ENCODE measurements around the gene CHRM4.
"Not testable (repeated sequence)": the region's sequence is repeated elsewhere in the genome, so short reads cannot be mapped to it uniquely, and the experiment has no call there.

The CHRM4 gene

GRCh38 chr11:46381819-46382645 lies 9.5 kb downstream of the CHRM4 start:
- DNase-seq = no peak

GRCh38 chr11:46381048-46381818 lies 10.3 kb downstream of the CHRM4 start, which contains the start of gene MDK:
TSS of gene MDK (plus strand) at chr11:46381669. CDS start at chr11:46382058, 389 bp downstream.
- no peak for DNase-seq

- DNase-seq = peak; percentile 57
Measured at GRCh38 chr11:46380340-46381047, 11.1 kb downstream of the CHRM4 start.

GRCh38 chr11:46379482-46380293 lies 11.9 kb downstream of the CHRM4 start:
- DNase-seq = not testable (repeated sequence)

- no peak for DNase-seq
Measured at GRCh38 chr11:46378811-46379481, 12.6 kb downstream of the CHRM4 start.

- DNase-seq = no peak
Measured at GRCh38 chr11:46378296-46378695, 13.3 kb downstream of the CHRM4 start.

GRCh38 chr11:46377831-46378230 lies 13.7 kb downstream of the CHRM4 start:
- no peak for DNase-seq

GRCh38 chr11:46377290-46377689 lies 14.3 kb downstream of the CHRM4 start:
- no peak for DNase-seq

GRCh38 chr11:46376258-46377050 lies 15.1 kb downstream of the CHRM4 start:
- DNase-seq = no peak

- no peak for DNase-seq
Measured at GRCh38 chr11:46375392-46376101, 16.0 kb downstream of the CHRM4 start.

- DNase-seq = no peak
Measured at GRCh38 chr11:46374815-46375214, 16.8 kb downstream of the CHRM4 start.

- DNase-seq = no peak
Measured at GRCh38 chr11:46373787-46374740, 17.5 kb downstream of the CHRM4 start.

- DNase-seq = not testable (repeated sequence)
Measured at GRCh38 chr11:46372501-46372900, 19.1 kb downstream of the CHRM4 start.

GRCh38 chr11:46372086-46372485 lies 19.5 kb downstream of the CHRM4 start:
- DNase-seq = no peak

- not testable (repeated sequence) for DNase-seq
Measured at GRCh38 chr11:46371262-46371661, 20.3 kb downstream of the CHRM4 start.

- DNase-seq = no peak
Measured at GRCh38 chr11:46370253-46370652, 21.3 kb downstream of the CHRM4 start.

GRCh38 chr11:46369458-46370152 lies 22.0 kb downstream of the CHRM4 start:
- peak; percentile 51 for DNase-seq

GRCh38 chr11:46367916-46368267 lies 23.7 kb downstream of the CHRM4 start:
- DNase-seq = no peak
